DMS153 treated with DMSO at 0.1 percent for 48 hours (cell line): ENCODE data around the gene DLX3.

Experiments
- DNase-seq: peaks from one replicate; lab custom pipeline; 2025; ENCODE audit not compliant: unreplicated experiment; lab: John Stamatoyannopoulos, UW

Gene DLX3

DNA sequence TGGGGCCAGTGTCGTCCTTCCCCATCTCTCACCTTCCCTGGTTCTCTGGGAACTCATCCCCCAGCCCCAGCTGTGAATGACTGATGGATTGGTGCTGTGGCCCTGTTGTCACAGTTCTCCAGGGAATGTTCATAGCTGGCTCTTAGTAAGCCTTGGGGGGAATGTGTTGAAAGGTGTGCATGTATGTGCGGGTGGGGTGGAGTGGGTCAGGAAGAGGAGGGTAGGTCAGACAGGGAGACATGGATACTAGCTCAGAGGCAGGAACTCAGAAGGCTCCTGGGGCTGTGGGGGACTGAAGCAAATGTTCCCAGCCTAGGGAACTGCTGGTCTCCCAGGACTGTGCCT lies 21.8 kb downstream of the DLX3 start:
- DNase-seq: no peak

DNA sequence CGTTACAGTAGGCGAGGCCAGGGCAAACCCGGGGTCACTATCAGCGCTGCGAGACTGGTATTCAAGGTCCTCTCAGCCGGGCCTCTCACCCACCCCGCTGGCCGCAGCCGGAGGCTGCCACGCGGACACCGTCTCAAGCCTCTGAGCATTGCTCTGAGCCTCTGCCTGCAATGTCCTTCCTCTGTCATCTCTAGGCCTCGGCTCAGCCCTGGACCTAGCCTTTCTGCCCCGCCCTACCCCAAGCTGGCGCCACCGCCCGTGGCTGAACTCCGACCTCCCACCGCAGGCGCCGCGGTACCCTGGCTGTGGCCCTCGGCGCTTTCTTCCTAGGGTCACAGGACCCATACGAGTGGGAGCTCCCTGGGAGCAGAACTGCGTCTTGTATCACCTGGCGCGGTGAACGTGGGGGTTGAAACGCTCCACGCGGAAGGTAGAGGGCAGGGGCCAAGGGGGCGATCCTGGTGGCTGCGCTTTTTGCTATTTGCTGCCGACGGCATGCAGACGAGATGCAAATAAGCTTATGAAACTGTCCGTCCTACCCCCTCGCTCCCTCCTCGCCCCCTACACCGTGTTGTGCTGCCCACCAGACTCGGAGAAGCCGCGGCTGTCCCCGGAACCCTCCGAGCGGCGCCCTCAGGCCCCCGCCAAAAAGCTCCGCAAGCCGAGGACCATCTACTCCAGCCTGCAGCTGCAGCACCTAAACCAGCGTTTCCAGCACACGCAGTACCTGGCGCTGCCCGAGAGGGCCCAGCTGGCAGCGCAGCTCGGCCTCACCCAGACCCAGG lies 22.3 kb downstream of the DLX3 start:
- no peak for DNase-seq

DNA sequence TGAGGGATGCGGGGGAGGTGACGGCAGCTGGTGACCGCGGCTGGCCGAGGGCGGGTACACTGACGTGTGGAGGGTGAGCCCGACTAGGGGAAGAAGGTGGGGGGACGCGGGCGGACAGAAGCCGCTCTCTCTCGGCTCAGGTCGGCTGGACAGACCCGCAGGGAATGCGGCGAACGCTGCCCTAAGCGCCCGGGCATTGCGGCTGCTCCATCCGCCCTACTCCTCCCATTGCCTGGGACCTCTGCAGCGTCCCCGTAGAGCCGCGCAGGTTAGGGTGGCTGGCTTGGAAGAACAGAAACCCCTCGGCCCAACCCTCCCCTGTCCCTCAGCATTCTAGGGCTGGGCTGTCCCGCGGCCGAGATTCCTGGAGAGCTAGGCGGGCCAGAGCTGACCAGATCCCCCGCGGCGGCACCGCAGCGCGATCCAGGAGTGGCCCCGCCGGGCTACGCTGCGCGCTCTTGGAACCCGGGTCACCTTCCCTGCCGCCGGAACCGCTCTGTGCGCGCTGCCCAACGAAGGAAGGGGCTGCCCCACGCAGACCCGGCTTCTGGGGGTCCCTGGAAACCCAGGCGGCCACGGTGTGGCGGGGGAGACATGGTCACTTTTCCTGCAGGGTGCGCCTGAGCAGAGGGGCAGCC lies 23.1 kb downstream of the DLX3 start:
- DNase-seq: no peak

DNA sequence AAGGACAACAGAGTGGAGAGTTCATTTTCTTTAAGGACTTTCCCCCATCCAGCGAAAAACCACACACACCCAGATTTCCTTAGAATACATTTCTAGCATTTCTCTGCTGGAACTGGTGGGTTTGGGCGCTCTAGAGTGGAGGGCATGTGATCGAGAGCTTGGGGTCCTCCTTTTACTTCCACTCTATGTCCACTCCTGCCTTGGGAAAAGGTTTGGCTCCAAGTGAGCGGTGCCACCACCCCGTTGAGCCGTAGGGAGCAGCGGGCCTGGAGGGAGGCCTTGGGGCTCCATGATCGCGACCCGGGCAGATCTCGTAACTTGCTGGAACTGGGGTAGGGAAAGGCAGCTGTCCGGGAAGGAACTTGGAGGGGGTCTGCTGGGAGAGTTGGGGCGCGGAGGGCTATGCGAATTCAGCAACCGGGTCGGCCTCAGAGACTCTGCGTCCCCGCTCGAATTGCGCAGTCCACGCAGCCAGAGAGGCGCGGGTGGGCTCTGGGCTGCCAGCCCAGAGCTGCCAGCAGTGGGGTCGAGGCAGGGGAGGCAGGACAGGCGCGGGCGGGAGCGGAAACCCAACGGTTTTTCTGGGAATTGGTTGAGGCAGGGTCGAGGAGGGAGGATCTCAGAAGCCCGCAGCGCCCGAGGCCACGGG lies 23.7 kb downstream of the DLX3 start:
- no peak for DNase-seq

DNA sequence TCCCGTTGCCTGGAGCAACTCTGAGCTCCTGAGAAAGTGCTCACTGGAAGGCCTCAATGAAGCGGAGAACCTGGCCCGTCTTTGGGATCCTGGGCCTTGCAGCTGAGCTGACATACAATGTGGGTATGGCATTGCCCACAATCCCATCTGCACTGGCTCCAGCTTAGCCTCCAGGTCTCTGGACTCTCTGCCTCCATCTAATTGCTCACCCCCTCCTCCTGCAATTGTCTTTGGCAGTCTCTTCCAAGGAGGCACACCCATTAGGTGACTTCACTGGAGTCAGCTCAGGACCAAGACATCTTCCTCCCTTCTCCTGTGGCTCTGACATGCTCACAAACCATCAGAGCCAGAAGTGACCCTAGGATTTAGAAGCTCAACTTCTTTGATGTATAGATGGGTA lies 24.5 kb downstream of the DLX3 start:
- DNase-seq: no peak

DNA sequence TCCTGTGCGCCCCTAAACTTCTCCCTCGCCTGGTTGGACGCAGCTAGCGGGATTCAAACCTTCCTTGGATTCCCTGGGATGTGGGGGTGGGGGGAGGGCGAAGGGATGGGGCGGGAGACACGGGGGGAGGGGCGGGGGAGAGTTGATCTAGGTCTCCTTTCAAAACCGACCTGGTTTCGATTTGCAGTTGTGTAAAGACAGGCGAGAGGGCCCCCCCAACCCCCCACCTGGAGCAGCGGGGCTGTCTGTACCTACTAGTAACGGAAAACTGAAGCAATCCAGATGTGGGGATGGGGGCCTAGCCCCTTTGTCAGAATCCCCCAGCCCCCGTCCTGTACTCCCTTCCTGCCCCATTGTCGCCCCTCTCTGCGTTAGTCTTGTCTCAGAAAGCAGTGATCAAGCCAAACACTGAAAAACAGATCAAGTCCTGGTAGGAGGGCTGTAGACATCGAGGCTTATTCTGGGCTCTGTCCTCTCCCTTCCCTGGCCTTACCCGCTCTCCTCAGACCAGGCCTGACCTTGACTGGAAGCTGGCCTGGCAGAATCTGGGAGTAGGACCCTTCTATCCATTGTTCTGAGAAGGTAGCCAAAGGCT lies 25.1 kb downstream of the DLX3 start:
- DNase-seq: no peak

DNA sequence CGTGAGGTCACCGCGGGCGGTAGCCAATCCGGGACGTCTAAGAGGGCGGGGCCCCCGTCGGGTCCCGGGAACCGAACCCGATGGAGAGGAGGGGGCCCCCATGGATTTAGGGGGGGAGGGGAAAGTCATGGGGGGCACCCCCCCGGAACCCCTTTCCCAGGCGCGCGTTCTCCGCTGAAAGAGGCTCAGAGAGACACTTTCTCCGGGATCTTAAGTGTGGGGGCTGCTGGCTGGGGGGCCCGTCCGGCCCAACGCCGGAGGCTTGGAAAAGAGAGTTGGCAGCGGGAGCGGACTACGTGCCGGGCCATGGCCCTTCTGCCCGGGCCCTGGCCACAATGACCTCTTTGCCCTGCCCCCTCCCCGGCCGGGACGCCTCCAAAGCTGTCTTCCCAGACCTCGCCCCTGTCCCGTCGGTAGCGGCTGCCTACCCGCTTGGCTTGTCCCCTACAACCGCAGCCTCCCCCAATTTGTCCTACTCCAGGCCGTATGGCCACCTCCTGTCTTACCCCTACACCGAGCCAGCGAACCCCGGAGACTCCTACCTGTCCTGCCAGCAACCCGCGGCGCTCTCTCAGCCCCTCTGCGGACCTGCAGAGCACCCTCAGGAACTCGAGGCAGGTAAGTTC lies 25.8 kb downstream of the DLX3 start, which contains the start of gene DLX4:
DLX4 (plus strand) TSS at position 57 of the 626 bp plus-strand sequence; CDS start at position 336, 279 bp downstream.
- no peak for DNase-seq

DNA sequence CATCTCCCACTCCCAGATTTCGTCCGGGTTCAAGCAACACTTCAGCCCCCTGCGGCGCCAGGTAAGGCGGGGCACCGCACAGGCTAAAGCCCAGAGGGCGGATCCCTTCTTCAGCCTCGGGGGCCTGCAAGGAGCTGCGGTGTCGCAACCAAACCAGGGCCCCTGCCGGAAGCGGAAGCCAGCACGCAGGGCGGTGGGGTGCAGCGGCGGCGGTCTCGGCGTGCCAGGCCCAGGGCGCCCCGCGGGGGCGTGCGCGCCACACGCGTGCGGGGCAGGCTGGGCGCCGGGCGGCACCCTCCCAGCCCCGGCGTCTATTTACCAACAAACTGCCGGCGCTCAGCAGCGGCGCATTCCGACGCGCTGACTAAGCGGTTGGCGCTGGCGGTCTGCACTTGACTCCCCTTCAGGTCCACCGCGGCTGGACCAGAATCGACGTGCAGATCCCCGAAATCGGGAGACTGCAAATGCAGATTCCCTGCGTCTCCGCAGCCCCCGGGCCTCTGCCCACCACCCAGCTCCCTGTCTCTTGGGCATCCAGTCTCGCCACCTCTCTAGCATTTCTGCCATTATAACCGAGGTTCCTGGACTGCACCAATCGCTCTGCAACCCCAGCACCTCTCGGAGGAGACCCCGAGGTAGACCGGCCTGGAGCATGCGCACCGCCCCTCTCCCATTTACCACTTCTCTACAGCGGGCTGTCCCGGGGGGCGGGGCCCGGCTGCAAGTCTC lies 26.5 kb downstream of the DLX3 start:
- DNase-seq: peak; percentile 33

DNA sequence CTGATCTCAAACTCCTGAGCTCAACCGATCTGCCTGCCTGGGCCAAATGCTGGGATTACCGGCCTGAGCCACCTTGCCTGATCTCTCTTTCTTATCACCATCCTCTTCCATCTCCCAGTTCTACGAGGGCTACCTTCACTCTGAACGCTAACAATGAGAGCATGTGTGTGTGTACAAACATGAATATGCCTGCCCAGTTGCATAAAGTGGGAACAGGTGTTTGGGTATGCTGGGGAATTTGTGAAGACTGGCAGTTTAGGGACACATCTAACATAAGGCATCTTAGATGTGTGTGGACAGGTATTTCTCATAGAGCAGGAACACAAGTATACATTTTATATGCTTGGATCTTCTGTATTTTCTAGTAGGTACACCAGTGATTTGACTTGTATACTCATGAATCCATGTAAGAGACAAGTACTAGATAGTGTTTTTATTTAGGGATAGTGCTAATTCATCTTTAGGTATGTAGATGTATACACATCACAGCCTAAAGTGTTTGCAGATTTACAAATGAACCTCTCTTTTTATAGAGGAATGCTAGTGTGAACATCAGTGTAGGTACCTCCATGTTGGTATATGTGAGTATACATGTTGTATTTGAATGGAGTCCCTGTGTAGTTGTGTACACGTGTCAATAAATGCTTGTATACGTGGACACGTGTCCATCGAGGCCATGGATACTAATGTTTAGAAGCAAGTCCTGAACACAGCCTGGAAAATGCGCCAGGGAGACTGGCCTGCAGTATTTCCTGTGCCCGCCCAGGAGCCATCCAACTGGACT lies 27.2 kb downstream of the DLX3 start:
- no peak for DNase-seq

DNA sequence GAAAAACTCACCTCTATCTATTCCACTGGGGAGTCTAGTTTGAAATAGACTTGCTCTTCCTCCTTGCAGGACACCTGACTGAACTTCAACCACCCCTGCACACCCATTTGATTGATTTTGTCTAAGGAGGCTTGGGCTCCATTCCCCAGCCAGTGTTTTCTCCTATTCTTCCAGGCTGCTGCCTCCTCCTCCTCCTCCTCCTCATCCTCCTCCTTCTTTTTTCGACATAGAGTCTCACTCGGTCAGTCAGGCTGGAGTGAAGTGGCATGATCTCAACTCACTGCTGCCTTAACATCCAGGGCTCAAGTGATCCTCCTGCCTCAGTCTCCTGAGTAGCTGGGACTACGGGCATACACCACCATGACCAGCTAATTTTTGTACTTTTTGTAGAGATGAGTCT lies 27.8 kb downstream of the DLX3 start:
- no peak for DNase-seq

DNA sequence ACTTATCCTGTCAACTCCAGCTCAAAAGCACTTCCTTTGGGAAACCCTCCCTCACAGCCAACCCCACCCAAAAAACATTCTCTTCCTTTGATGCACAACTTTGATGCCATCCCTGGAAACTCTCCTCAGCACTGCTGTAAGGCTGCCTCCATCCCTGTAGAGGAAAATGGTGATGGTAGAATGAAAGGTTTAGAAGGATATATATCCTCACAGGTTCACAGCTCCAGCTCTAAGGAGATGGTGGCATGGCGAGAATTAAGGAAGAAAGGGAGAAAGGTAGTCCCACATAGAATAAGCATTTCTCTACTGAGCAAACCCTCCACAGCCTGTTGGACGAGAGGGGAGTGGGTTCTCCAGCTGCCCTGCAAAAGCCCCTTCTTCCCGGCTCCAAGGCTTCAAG lies 28.3 kb downstream of the DLX3 start:
- no peak for DNase-seq

DNA sequence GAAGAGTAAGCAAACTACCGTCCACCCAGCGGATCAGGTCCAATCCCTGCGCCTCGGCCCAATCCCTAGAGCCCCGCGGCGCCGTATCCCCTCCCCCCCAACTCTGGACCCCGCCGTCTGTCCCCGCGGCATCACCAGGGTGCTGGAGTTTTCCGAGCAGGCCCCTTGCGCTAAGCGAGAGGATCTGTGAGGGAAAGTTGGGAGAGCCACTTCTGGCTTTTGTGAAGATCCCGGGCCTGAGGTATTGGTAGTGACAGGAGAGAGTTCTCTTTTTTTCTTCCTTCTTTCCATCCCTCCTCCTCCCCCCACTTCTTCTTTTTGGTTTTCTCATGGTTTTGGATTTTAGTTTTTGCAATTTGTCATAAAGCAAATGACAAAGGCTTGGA lies 29.5 kb downstream of the DLX3 start:
- DNase-seq: no peak

DNA sequence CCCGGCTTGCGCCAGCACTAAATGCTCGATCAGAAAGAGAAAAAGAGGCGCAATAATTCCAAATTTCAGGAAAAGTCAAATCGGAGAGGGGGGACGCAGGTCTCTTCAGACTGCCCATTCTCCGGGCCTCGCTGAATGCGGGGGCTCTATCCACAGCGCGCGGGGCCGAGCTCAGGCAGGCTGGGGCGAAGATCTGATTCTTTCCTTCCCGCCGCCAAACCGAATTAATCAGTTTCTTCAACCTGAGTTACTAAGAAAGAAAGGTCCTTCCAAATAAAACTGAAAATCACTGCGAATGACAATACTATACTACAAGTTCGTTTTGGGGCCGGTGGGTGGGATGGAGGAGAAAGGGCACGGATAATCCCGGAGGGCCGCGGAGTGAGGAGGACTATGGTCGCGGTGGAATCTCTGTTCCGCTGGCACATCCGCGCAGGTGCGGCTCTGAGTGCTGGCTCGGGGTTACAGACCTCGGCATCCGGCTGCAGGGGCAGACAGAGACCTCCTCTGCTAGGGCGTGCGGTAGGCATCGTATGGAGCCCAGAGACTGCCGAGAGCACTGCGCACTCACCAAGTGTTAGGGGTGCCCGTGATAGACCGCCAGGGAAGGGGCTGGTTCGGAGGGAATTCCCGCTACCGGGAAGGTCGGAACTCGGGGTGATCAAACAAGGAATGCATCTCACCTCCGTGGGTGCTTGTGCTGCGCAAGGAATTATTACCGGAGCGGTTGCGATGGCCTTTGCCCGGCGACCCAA lies 30.1 kb downstream of the DLX3 start:
- no peak for DNase-seq

DNA sequence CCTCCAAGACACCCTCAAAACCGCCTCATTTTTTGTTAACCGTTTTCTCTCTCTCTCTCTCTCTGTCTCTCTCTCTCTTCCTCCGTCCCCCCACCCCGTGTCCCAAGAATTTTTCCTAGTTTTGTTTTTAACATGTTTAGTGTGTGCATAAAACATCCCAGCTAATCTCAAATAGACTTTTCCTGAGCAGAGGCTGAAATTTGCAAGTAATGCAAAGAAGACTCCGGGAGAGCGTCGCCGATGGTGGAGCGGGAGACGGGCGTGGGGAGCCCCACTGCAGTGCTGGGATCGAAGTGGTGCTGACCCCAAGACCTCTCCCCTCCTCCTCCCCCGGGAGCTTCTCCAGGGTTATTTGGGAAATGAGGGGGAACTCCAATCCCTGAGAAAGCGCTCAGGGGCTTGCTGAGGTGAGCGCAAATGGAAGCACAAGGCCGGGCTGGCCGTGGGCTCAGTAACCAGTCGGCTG lies 30.7 kb downstream of the DLX3 start:
- DNase-seq: no peak

DNA sequence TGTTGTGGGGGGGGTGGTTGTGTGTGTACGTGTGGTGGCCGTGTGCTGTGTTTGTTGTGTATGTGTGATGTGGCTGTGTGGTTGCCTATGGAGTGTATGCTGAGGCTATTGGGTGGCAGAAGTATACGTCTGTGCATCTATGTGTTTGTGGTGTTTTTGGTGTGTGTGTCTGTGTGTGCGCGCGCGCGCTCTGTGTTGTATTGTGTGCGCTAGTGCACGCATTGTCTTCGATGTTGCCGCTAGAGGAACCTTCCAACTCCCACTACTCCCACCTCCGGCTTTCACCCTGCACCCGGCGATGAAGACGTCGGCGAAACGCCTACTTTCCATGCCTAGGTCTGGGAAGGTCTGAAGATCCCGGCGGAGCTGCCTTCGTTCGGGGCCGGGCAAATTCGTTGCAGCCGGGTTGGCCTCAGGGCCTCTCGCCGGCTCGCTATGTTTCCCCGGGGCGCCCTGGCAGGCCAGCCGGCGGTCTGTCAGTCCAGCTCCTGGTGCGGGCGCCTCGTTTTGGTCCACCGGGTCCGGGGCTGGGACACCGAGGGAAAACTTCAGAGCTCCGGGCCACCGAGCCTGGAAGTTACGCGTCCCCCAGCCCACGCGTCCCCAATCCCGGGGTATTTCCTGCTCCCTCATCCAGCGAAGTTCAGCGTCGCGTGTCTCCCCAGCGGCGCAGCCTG lies 31.3 kb downstream of the DLX3 start:
- no peak for DNase-seq

DNA sequence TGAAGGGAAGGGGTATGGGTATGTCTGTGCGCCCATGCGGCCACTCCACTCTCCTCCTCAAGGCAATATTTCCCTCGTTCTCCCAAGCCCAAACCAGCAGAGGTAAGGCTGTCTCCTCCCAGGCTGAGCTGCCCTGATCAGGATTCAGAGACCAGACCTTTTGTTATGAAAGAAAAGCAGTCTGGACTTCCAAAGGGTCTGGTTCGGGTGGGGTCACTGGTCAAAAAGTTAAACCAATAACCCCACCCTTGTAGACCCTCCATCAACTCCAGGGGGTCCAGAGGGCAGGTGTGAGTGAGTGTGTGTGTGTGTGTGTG lies 31.8 kb downstream of the DLX3 start:
- no peak for DNase-seq

DNA sequence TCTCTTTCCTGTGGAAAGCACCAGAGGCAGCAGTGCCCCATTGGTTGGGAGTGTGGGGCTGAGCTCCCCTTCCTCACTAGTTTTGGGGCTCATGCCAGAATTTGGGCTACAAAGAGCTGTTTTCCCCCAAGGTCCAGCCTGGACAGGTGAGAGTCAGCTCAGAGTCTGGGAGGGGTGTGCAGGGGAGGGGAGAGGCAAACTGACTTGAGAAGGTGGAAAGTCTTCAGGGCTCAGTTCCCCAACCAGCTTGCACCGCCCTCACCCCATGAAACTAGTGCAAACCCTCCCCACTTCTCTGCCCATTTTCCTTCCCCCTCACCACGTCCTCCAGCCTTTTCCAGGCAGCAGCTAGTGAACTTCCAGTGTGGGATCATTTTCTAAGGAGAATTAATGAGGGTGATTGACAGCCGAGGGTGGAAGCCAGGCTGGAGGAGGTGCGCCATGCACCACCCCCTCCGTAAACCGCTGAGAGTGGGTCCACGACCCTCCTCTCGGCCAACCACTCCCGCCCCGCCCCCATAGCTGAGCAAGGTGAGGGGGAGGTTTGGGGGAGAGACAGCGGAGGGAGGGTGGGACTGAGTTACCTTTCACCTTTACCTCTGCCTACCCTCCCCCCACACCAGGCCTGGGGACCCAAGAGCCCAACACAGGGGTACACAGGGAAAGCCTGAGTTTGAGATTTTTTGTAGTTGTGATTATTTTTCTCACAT lies 32.3 kb downstream of the DLX3 start:
- DNase-seq: no peak
